Temporal lobe (tissue), 2 donors: ENCODE results near the gene POTEI. TPM values are rescaled to one million over a fixed set of nuclear protein-coding genes. Genes with fewer than 3 reads are reported as not detected.

ENCODE experiments used
- small RNA-seq: library from RNA; depleted of rRNA; stranded (forward); fragments of <200 nt; gene quantifications from one replicate; pipeline ENCODE3, GENCODE V24; 2014; ENCODE audit warnings: low replicate concordance
- total RNA-seq: library from RNA; depleted of rRNA; stranded (reverse); fragments of >200 nt; gene quantifications from one replicate; pipeline ENCODE4 v1.2.3, GENCODE V29; 2014

The POTEI gene
- total RNA-seq, 1 donor from 2014 or later = under 0.01 TPM

Small RNA genes within 50 kb of the gene (small RNA-seq; reads per million reads assigned to genes)
- not detected for gene RF00017
- not detected for gene RNU6-473P

Other genes with a start within 250 kb of the POTEI start
- gene IMP4, start 166.4 kb downstream of the POTEI start, total RNA-seq = 37.1 TPM
- 16.2 TPM for gene PTPN18, start 153.3 kb downstream of the POTEI start, total RNA-seq
- not detected for gene CFC1B, start 11.9 kb upstream of the POTEI start, total RNA-seq
- gene CFC1, start 90.2 kb upstream of the POTEI start, total RNA-seq = 0.49 TPM
- gene POTEJ, start 102.1 kb upstream of the POTEI start, total RNA-seq = not detected
- not detected for gene GPR148, start 219.7 kb upstream of the POTEI start, total RNA-seq
- 26.8 TPM for gene AMER3, start 246.2 kb upstream of the POTEI start, total RNA-seq